Measurements from ENCODE around the gene PIGB. TPM values are rescaled to one million over a fixed set of nuclear protein-coding genes. Genes with fewer than 3 reads are reported as not detected.

The PIGB gene
- total RNA-seq, 4 donors from 2014 or later, result 5.9 to 16.5 (median 13.0) TPM

DNA sequence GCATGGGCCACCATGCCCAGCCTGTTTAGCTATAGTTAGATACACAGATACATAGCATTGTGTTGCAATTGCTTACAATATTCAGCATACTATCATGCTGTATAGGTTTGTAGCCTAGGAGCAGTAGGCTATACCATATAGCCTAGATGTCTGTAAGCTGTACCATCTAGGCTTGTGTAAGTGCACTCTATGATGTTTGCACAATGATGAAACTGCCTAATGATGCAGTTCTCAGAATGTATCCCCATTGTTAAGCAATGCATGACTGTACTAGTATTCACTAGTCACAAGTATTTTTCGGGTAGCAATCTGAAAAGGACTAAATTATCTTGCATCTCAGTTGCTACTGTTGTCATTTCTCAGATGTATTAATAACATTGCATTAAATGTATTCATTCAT lies 16.0 kb downstream of the PIGB start:
- Histone ChIP-seq H3K4me1 (no peaks in the 10 kb centered on the region), H3K36me3 (peaks cover 0 to 95% (median 7%) of the 10 kb centered on the region in 3 donors), H3K27ac (no peak overlapping the region), H3K27me3 (no peaks in the 10 kb centered on the region), H3K9me3 (no peaks in the 10 kb centered on the region), H3K4me3 (no peak overlapping the region)
- intact Hi-C loops (cut with DNase I), result no loop called here
- no peak for DNase-seq
- 61 to 63% methylated on average over 1 of the region's 1 CpG for WGBS, 2 donors
- TF ChIP-seq, protein P1, sequence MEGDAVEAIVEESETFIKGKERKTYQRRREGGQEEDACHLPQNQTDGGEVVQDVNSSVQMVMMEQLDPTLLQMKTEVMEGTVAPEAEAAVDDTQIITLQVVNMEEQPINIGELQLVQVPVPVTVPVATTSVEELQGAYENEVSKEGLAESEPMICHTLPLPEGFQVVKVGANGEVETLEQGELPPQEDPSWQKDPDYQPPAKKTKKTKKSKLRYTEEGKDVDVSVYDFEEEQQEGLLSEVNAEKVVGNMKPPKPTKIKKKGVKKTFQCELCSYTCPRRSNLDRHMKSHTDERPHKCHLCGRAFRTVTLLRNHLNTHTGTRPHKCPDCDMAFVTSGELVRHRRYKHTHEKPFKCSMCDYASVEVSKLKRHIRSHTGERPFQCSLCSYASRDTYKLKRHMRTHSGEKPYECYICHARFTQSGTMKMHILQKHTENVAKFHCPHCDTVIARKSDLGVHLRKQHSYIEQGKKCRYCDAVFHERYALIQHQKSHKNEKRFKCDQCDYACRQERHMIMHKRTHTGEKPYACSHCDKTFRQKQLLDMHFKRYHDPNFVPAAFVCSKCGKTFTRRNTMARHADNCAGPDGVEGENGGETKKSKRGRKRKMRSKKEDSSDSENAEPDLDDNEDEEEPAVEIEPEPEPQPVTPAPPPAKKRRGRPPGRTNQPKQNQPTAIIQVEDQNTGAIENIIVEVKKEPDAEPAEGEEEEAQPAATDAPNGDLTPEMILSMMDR (IDR thresholded peaks at IDR 0.05), result no peak
- TF ChIP-seq POLR2A (IDR thresholded peaks at IDR 0.05), result no peak

DNA sequence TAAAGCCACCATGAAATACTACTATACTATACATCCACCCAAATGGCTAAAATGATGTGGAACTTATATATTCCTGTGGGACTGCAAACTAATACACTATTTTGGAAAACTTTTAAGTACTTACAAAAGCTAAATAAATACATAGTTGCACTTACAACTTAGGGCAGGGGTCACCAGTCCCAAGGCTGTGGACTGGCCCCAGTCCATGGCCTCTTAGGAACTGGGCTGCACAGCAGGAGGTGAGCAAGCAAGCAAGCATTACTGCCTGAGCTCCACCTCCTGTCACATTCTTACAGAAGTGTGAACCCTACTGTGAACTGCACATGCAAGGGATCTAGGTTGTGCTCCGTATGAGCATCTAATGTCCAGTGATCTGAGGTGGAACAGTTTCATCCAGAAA lies 18.1 kb downstream of the PIGB start:
- no peak for TF ChIP-seq POLR2A (IDR thresholded peaks at IDR 0.05)
- TF ChIP-seq, protein P1 (IDR thresholded peaks at IDR 0.05), result no peak
- peaks cover 0 to 90% (median 0%) of the 10 kb centered on the region in 3 donors for H3K36me3 ChIP-seq

DNA sequence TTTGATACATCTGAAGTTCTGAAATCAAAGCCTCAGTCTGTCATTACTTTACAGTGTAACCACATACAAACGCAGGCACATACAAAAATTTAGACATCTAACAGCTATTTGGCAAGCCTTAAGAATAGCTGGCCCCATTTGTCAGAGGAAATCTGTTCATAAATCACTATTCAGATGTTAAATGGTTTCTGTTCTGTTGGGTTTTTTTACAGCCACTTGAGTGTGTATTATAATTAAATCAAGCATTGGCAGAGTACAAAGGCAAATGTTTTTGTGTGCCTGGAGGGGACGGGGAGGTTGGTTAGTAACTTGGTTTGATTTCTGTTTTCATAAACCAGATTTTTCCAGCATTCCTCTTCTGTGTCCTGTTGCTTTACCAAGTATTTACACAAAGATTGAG lies 24.1 kb downstream of the PIGB start:
- peaks cover 0 to 20% (median 7%) of the 10 kb centered on the region in 3 donors for H3K4me1 ChIP-seq
- H3K27me3 ChIP-seq, result no peaks in the 10 kb centered on the region
- no peaks in the 10 kb centered on the region for H3K9me3 ChIP-seq
- no peak overlapping the region for H3K4me3 ChIP-seq
- WGBS, 2 donors, result 19 to 24% methylated on average over 2 of the region's 2 CpGs
- peak overlapping the region in 2 of 4 donors; percentile 36 to 43 for H3K27ac ChIP-seq
- TF ChIP-seq, protein P1 (IDR thresholded peaks at IDR 0.05), result no peak
- no peak for TF ChIP-seq POLR2A (IDR thresholded peaks at IDR 0.05)
- intact Hi-C loops (cut with DNase I), result no loop called here
- H3K36me3 ChIP-seq, result peaks cover 0 to 38% (median 0%) of the 10 kb centered on the region in 3 donors
- no peak for DNase-seq

More for the DNA sequence above, 18.1 kb downstream of the PIGB start:
- no peak for DNase-seq
- no peak overlapping the region for H3K4me3 ChIP-seq
- H3K27me3 ChIP-seq, result no peaks in the 10 kb centered on the region
- intact Hi-C loops (cut with DNase I), result no loop called here
- H3K9me3 ChIP-seq, result no peaks in the 10 kb centered on the region
- no peak overlapping the region for H3K27ac ChIP-seq
- WGBS, 2 donors, result 88% methylated on average over 1 of the region's 1 CpG; no CpG with 5 or more reads in 1 of the 2 donors
- H3K4me1 ChIP-seq, result no peaks in the 10 kb centered on the region

DNA sequence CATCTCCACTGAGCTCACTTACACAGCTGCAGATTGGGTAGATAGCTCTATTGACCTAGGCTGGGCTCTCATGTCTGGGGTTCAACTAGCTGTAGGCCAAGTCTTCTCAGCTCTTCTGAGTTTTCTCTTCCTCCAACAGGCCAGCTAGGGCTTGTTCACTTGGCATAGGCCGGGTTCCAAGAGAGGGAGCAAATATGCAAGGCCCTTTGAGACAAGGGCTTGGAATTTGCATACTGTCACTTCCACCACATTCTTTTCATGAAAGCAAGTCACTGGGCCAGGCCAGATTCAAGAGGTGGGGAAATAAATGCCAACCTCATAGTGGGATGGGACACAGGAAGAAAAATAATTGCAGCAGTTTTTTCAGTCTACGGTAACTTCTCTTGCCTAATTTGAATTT lies 25.2 kb downstream of the PIGB start:
- no peak for DNase-seq
- intact Hi-C loops (cut with DNase I), result no loop called here
- WGBS, 2 donors, result 35 to 44% methylated on average over 1 to 2 of the region's 2 CpGs
- Histone ChIP-seq H3K4me3 (no peak overlapping the region), H3K9me3 (no peaks in the 10 kb centered on the region), H3K27me3 (no peaks in the 10 kb centered on the region), H3K27ac (peak overlapping the region; percentile 27 to 54 (median 40)), H3K36me3 (peaks cover 0 to 35% (median 0%) of the 10 kb centered on the region in 3 donors), H3K4me1 (peaks cover 0 to 20% (median 7%) of the 10 kb centered on the region in 3 donors)
- no peak for TF ChIP-seq POLR2A (IDR thresholded peaks at IDR 0.05)

DNA sequence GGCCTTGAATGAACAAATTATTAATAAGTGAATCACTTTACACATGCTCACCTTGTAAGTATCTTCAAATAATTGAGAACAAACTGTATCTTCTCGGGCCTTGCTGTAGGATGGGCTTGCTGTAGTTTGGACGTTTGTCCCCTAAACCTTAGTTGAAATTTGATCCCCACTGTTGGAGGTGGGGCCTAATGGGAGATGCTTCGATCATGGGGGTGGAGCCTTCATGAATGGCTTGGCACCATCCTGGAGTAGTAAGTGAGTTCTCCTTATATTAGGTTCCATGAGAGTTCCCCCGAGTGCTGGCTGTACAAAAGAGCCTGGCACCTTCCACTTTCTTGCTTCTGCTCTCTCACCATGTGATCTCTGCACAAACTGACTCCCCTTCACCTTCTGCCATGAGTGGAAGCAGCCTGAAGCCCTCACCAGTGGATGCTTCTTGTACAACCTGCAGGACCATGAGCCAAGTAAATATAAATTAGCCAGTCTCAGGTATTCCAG lies 29.3 kb downstream of the PIGB start:
- Histone ChIP-seq H3K4me1 (peaks cover 0 to 14% (median 7%) of the 10 kb centered on the region in 3 donors), H3K4me3 (no peak overlapping the region), H3K27ac (no peak overlapping the region), H3K9me3 (no peaks in the 10 kb centered on the region), H3K36me3 (peaks cover 0 to 25% (median 0%) of the 10 kb centered on the region in 3 donors), H3K27me3 (no peaks in the 10 kb centered on the region)
- DNase-seq, result no peak
- intact Hi-C loops (cut with DNase I), result no loop called here
- WGBS, 2 donors, result 71 to 88% methylated on average over 4 of the region's 4 CpGs
- TF ChIP-seq, protein P1 (IDR thresholded peaks at IDR 0.05), result no peak
- TF ChIP-seq POLR2A (IDR thresholded peaks at IDR 0.05), result no peak

Measured in esophagus squamous epithelium (tissue), 5 donors.